SK-N-SH treated with all-trans-retinoic acid at 6 μM for 48 hours (cell line): ENCODE results near the gene FMN1.

Experiments
- BACH2 ChIP-seq: fragments of 250-450 bp; sonication (Bioruptor Pico); IDR thresholded peaks from 2 replicates; pipeline ENCODE4 v1.9.0; 2021; ENCODE audit warnings: mild to moderate bottlenecking, borderline replicate concordance
- CREB5 ChIP-seq: fragments of 250-450 bp; sonication (Bioruptor Pico); IDR thresholded peaks from 2 replicates; pipeline ENCODE4 v1.5.1; 2020; ENCODE audit warnings: low read depth, mild to moderate bottlenecking, moderate library complexity
- CSDC2 ChIP-seq: fragments of 250-450 bp; sonication (Bioruptor Pico); IDR thresholded peaks from 2 replicates; pipeline ENCODE4 v1.5.0; 2020; ENCODE audit warnings: mild to moderate bottlenecking, moderate library complexity
- CSRNP3 ChIP-seq: fragments of 250-450 bp; sonication (Bioruptor Pico); IDR thresholded peaks from 2 replicates; pipeline ENCODE4 v1.5.1; 2021; ENCODE audit warnings: mild to moderate bottlenecking, moderate library complexity
- GLIS3 ChIP-seq: fragments of 250-450 bp; sonication (Bioruptor Pico); IDR thresholded peaks from 2 replicates; pipeline ENCODE4 v1.5.0; 2020; ENCODE audit warnings: mild to moderate bottlenecking, moderate library complexity
- ISL1 ChIP-seq: fragments of 250-450 bp; sonication (Bioruptor Pico); IDR thresholded peaks from 2 replicates; pipeline ENCODE4 v2.1.2; 2022; ENCODE audit warnings: mild to moderate bottlenecking, moderate library complexity
- OSR1 ChIP-seq: fragments of 250-450 bp; sonication (Bioruptor Pico); IDR thresholded peaks from 2 replicates; pipeline ENCODE4 v1.8.0; 2022; ENCODE audit warnings: moderate library complexity, mild to moderate bottlenecking, inconsistent platforms
- PATZ1 ChIP-seq: fragments of 250-450 bp; sonication (Bioruptor Pico); IDR thresholded peaks from 2 replicates; pipeline ENCODE4 v1.8.0; 2020; ENCODE audit warnings: mild to moderate bottlenecking, moderate library complexity, borderline replicate concordance
- PPARA ChIP-seq: fragments of 250-450 bp; sonication (Bioruptor Pico); IDR thresholded peaks from 2 replicates; pipeline ENCODE4 v1.5.0; 2020; ENCODE audit warnings: mild to moderate bottlenecking, borderline replicate concordance
- RARB ChIP-seq: fragments of 250-450 bp; sonication (Bioruptor Pico); IDR thresholded peaks from 2 replicates; pipeline ENCODE4 v1.8.0; 2021; ENCODE audit warnings: mild to moderate bottlenecking, moderate library complexity
- TSHZ2 ChIP-seq: fragments of 250-450 bp; sonication (Bioruptor Pico); IDR thresholded peaks from 2 replicates; pipeline ENCODE4 v1.5.0; 2020; ENCODE audit warnings: mild to moderate bottlenecking, moderate library complexity
- ZFP30 ChIP-seq: fragments of 450-650 bp; formaldehyde crosslinking; IDR thresholded peaks from 2 replicates; pipeline ENCODE4 v1.5.0; 2022; ENCODE audit warnings: mild to moderate bottlenecking, moderate library complexity
- ZNF8 ChIP-seq: fragments of 450-650 bp; formaldehyde crosslinking; IDR thresholded peaks from 2 replicates; pipeline ENCODE4 v1.5.0; 2020; ENCODE audit warnings: mild to moderate bottlenecking, moderate library complexity

GRCh38 chr15:32936976-32937375 lies 257.5 kb downstream of the FMN1 start:
- TF ChIP-seq GLIS3 (CRISPR knock-in tag) (no peak), RARB (CRISPR knock-in tag) (no peak), CREB5 (CRISPR knock-in tag) (no peak), ZFP30 (CRISPR knock-in tag) (no peak), ISL1 (CRISPR knock-in tag) (no peak), TSHZ2 (CRISPR knock-in tag) (no peak), PATZ1 (CRISPR knock-in tag) (no peak), CSRNP3 (CRISPR knock-in tag) (no peak), OSR1 (CRISPR knock-in tag) (no peak), CSDC2 (no peak), BACH2 (no peak), PPARA (CRISPR knock-in tag) (no peak), ZNF8 (no peak)
